Neural crest cell (in vitro differentiated cells): Measurements from ENCODE around the gene SOX8. TPM values are rescaled to one million over a fixed set of nuclear protein-coding genes. Genes with fewer than 3 reads are reported as not detected.

Experiments used
- DNase-seq: peaks from one replicate; pipeline ENCODE4 v3.0.0; 2021; ENCODE audit warnings: low read depth, mixed read lengths, low spot score
- H3K27ac Mint-ChIP-seq: one replicate; pipeline ENCODE4 v1.8.0; 2021; ENCODE audit warnings: mild to moderate bottlenecking, mixed read lengths; ENCODE audit not compliant: unreplicated experiment
- H3K27me3 Mint-ChIP-seq: 2 replicates; pipeline ENCODE4 v1.8.0; 2021; ENCODE audit warnings: low read depth, mild to moderate bottlenecking, mixed read lengths
- H3K36me3 Mint-ChIP-seq: 2 replicates; pipeline ENCODE4 v1.8.0; 2021; ENCODE audit warnings: low read depth, mild to moderate bottlenecking, mixed read lengths
- H3K4me1 Mint-ChIP-seq: 2 replicates; pipeline ENCODE4 v1.8.0; 2021; ENCODE audit warnings: mixed read lengths
- H3K4me3 Mint-ChIP-seq: one replicate; pipeline ENCODE4 v1.8.0; 2021; ENCODE audit warnings: mild to moderate bottlenecking, mixed read lengths
- H3K9me3 Mint-ChIP-seq: 2 replicates; pipeline ENCODE4 v1.8.0; 2021; ENCODE audit warnings: mixed read lengths
- CTCF ChIP-seq: fragments of 200-600 bp; sonication (generic); conservative IDR thresholded peaks from 2 replicates; pipeline ENCODE4 v1.5.0; 2021; ENCODE audit warnings: antibody characterized with exemption, mild to moderate bottlenecking
- total RNA-seq: library from RNA; stranded (reverse); gene quantifications from 2 replicates; pipeline ENCODE4 v1.2.1, GENCODE V29; 2021

SOX8 gene
- total RNA-seq, 1 donor from 2014 or later = 19.4 TPM

- Mint-ChIP-seq H3K36me3 (no peaks in the 10 kb centered on the region), H3K4me1 (peaks cover 4% of the 10 kb centered on the region), H3K27me3 (peaks cover 3% of the 10 kb centered on the region), H3K4me3 (no peak overlapping the region), H3K27ac (no peak overlapping the region), H3K9me3 (no peaks in the 10 kb centered on the region)
- no peak for DNase-seq
- no peak for TF ChIP-seq CTCF
Measured at GRCh38 chr16:1008085-1008484, 26.5 kb downstream of the SOX8 start.

- Mint-ChIP-seq H3K4me3 (no peak overlapping the region), H3K4me1 (peaks cover 4% of the 10 kb centered on the region), H3K9me3 (no peaks in the 10 kb centered on the region), H3K36me3 (no peaks in the 10 kb centered on the region), H3K27me3 (peaks cover 3% of the 10 kb centered on the region), H3K27ac (no peak overlapping the region)
- DNase-seq = no peak
- TF ChIP-seq CTCF = no peak
Measured at GRCh38 chr16:1009358-1010150, 28.0 kb downstream of the SOX8 start.

- Mint-ChIP-seq H3K4me1 (peaks cover 4% of the 10 kb centered on the region), H3K4me3 (no peak overlapping the region), H3K27me3 (peaks cover 3% of the 10 kb centered on the region), H3K27ac (no peak overlapping the region), H3K9me3 (no peaks in the 10 kb centered on the region), H3K36me3 (no peaks in the 10 kb centered on the region)
- no peak for DNase-seq
- TF ChIP-seq CTCF = no peak
Measured at GRCh38 chr16:1010251-1010650, 28.7 kb downstream of the SOX8 start.

GRCh38 chr16:1010815-1011214 is 29.2 kb downstream of the SOX8 start:
- Mint-ChIP-seq H3K27me3 (peaks cover 3% of the 10 kb centered on the region), H3K9me3 (no peaks in the 10 kb centered on the region), H3K4me1 (peaks cover 4% of the 10 kb centered on the region), H3K27ac (no peak overlapping the region), H3K4me3 (no peak overlapping the region), H3K36me3 (no peaks in the 10 kb centered on the region)
- no peak for DNase-seq
- no peak for TF ChIP-seq CTCF

GRCh38 chr16:1011316-1012082 is 29.9 kb downstream of the SOX8 start:
- no peak for TF ChIP-seq CTCF
- Mint-ChIP-seq H3K27ac (no peak overlapping the region), H3K36me3 (no peaks in the 10 kb centered on the region), H3K9me3 (no peaks in the 10 kb centered on the region), H3K4me1 (peaks cover 4% of the 10 kb centered on the region), H3K27me3 (peaks cover 3% of the 10 kb centered on the region), H3K4me3 (no peak overlapping the region)
- no peak for DNase-seq
